ENCODE results near the gene OR1J2.
A peak's percentile ranks its signal among the peaks of the same experiment; 100 is the strongest.

OR1J2 gene

DNA sequence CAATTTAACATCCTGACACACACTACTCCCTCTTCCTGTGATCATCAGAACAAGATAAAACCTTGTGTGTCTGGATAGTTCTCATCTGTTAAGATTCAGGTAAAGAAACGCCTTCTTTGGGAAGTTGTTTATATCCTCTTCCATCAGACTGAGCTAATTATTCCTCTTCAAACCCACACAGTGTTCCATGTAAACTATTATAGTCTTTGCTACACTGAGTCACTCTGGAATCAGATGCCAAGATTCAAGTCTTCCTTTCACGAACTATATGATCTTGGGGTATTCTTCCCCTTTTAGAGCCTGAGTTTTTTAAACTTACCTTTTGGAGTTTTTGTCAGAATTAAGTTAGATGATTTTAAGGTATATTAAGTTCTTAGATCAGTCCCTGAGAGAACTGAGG, 34.9 kb upstream of the OR1J2 start:
- TF ChIP-seq, protein P1, sequence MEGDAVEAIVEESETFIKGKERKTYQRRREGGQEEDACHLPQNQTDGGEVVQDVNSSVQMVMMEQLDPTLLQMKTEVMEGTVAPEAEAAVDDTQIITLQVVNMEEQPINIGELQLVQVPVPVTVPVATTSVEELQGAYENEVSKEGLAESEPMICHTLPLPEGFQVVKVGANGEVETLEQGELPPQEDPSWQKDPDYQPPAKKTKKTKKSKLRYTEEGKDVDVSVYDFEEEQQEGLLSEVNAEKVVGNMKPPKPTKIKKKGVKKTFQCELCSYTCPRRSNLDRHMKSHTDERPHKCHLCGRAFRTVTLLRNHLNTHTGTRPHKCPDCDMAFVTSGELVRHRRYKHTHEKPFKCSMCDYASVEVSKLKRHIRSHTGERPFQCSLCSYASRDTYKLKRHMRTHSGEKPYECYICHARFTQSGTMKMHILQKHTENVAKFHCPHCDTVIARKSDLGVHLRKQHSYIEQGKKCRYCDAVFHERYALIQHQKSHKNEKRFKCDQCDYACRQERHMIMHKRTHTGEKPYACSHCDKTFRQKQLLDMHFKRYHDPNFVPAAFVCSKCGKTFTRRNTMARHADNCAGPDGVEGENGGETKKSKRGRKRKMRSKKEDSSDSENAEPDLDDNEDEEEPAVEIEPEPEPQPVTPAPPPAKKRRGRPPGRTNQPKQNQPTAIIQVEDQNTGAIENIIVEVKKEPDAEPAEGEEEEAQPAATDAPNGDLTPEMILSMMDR (IDR thresholded peaks at IDR 0.05; ENCODE audit: control insufficient read depth, extremely low read depth, insufficient read depth) = no peak
- DNase-seq (ENCODE audit: low read depth) = no peak
- no peak overlapping the region for H3K4me3 ChIP-seq (ENCODE audit: low read depth, low read length)

DNA sequence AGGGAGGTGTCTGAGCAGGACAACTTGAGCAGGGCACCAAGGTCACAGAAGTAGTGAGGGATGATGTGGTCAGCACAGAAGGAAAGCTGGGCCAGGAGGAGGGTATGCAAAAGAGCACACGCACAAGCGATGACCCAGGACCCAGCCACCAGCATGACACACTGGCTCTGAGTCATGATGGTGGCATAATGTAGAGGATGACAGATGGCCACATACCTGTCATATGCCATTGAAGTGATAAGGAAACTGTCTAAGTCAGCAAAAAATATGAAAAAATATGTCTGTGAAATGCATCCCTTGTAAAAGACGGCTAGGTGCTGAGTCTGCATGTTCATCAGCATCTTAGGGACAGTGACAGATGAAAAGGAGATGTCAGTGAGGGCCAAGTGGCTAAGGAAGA, 33.3 kb upstream of the OR1J2 start:
- TF ChIP-seq, protein P1 (IDR thresholded peaks at IDR 0.05; ENCODE audit: control insufficient read depth, extremely low read depth, insufficient read depth) = no peak
- DNase-seq (ENCODE audit: low read depth) = no peak
- H3K4me3 ChIP-seq (ENCODE audit: low read depth, low read length) = no peak overlapping the region

DNA sequence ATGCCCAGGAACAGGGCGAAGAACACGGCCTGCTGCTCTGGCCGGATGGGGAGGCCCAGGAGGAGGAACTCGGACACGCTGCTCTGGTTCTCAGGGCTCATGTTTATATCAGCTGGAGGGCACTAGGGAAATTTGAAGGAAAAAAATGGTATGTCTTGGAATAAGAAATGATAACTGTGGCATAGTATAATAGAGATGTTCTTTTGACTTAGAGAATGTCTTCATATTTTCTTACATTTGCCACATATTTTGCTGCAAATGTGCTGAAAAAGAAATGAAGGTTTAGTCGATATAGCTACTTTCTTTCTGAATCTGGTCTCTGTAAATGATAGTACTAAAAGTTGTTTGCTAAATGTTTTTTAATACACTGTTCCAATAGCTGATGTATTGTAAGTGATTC, 32.8 kb upstream of the OR1J2 start, which contains the start of gene OR1J1:
TSS of gene OR1J1 (minus strand) at position 101 of the 400 bp plus-strand sequence. CDS start at position 101, 0 bp downstream.
- no peak for DNase-seq (ENCODE audit: low read depth)
- TF ChIP-seq, protein P1 (IDR thresholded peaks at IDR 0.05; ENCODE audit: control insufficient read depth, extremely low read depth, insufficient read depth) = no peak
- no peak within 1 kb of the TSS for H3K4me3 ChIP-seq (ENCODE audit: low read depth, low read length)

DNA sequence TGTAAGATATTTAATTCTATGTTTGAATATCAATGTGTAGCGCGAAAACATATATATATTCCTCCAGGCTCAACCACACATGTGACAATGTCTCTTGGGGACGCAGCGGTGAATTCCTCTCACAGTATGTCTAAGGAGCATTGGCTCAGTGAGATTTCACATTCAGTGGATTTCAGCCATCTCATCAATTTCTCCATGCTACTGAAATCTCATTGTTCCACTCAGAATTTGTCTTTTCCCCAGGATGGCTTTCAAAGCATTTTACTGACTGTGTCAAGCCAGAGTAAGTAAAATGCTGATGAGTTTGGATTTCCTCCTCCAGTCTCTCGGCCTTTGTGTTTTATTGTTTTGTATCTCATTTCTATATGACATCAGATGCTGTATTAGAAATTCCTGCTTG, 31.5 kb upstream of the OR1J2 start:
- TF ChIP-seq, protein P1 (IDR thresholded peaks at IDR 0.05; ENCODE audit: control insufficient read depth, extremely low read depth, insufficient read depth) = no peak
- H3K4me3 ChIP-seq (ENCODE audit: low read depth, low read length) = no peak overlapping the region
- no peak for DNase-seq (ENCODE audit: low read depth)

DNA sequence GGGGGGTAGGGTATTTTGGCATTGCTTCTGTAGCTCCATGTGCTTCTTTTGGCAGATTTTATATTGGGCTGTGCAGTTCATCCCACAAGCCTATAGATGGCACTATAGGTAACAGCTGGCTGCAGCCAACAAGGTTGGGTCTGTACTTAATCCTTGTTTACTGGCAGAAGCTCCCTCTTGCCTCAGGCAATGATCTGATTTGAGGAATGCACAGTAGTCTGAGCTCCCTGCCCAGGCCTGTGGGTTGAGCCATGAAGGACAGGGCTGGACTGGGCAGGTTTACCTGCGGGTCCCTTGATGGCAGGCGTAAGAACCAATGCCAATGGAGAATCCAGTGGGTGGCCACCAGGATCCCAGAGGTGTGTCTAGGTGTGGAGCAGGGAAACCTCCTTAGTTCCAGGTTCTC, 11.7 kb upstream of the OR1J2 start:
- no peak overlapping the region for H3K4me3 ChIP-seq (ENCODE audit: low read depth, low read length)
- peak; percentile 93 for DNase-seq (ENCODE audit: low read depth)
- TF ChIP-seq, protein P1 (IDR thresholded peaks at IDR 0.05; ENCODE audit: control insufficient read depth, extremely low read depth, insufficient read depth) = peak; percentile 90

DNA sequence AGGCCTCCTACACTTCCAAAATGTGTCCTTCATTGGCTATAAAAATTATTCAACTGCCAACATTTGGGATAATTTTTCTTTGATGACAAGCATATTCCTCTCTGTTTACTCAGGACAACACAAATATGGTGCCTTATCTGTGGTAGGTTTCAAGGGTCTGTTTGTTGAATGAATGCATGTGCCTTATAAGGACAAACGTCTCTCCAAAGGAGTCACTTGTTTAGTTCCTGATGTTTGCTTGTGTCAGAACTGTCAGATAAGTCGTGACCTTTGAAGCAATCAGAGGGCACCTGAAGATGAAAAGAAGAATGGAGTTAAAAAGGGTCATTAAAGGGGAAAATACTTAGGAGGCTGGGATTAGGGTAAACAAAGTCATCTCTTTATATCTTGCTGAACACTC, 3.6 kb upstream of the OR1J2 start:
- H3K4me3 ChIP-seq (ENCODE audit: low read depth, low read length) = no peak overlapping the region
- DNase-seq (ENCODE audit: low read depth) = no peak
- TF ChIP-seq, protein P1 (IDR thresholded peaks at IDR 0.05; ENCODE audit: control insufficient read depth, extremely low read depth, insufficient read depth) = no peak

DNA sequence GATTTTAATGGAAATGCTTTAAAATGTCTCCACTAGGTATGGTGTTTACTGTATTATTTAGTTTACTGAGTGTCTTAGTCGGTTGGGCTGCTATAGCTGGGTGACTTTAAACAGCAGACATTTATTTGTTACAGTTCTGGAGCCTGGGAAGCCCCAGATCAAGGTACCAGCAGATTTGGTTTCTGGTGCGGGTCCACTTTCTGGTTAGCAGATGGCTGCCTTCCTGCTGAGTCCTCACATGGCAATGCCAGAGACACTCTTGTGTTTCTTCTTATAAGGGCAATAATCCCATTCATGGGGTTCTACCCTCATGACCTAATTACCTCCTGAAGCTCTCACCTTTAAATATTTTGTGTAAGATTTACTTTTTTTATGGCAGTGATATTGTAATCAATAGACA, 7.6 kb downstream of the OR1J2 start:
- no peak for DNase-seq (ENCODE audit: low read depth)
- no peak overlapping the region for H3K4me3 ChIP-seq (ENCODE audit: low read depth, low read length)
- TF ChIP-seq, protein P1 (IDR thresholded peaks at IDR 0.05; ENCODE audit: control insufficient read depth, extremely low read depth, insufficient read depth) = no peak

Measured in LNCaP clone FGC (cell line).